22Rv1 (cell line): ENCODE measurements around the gene INTS11.
A peak's percentile ranks its signal among the peaks of the same experiment; 100 is the strongest.

Source experiments
- H3K27ac ChIP-seq: fragments of 450-650 bp; 2 replicates; pipeline ENCODE4 v1.5.1; 2017
- ZFX ChIP-seq: fragments of 450-650 bp; IDR thresholded peaks from 2 replicates; pipeline ENCODE4 v1.6.1; 2017; ENCODE audit warnings: antibody characterized with exemption, borderline replicate concordance
- TF ChIP-seq, protein P1 (sequence below): fragments of 450-650 bp; IDR thresholded peaks from 2 replicates; pipeline ENCODE4 v1.5.1; 2017; ENCODE audit warnings: mild to moderate bottlenecking

INTS11 gene

DNA sequence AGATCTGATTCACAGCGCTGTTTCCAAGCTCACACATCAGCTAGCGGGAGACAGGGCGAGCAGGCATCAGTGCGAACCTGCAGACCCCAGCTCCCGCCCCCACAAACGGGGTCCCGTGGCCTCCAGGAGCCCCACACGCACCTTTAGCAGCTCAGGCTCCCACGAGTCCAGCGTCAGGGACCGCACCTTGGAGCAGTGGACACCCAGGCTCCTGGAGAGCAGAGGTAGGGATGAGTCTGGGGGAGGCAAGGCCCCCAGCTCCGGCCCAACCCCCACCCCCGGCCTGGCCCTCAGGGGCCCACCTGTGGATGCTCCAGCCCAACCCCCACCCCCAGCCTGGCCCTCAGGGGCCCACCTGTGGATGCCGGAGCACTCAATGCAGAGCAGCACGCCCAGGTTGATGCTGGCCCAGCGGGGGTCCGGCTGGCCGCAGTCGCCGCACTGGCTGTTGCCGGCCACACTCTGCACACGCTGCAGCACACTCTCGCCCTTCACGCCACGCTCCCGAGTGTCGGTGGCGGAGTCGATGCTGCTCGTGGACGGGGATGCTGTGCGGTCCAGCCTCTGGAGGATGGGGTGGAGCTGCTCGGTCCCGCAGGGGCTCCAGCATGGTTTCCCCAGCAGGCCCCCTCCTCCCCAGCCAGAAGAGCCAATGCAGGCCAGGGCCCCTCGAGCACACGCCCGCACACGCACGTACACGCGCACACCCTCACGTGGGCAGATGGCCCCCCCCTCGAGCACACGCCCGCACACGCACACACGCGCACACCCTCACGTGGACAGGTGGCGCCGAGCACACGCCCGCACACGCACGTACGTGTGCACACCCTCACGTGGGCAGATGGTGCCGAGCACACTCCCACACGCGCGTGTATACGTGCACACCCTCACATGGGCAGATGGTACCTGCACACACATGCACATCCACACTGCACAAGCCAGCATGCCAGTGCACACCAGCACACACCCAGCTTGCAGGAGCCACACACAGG lies 28.1 kb downstream of the INTS11 start:
- TF ChIP-seq, protein P1, sequence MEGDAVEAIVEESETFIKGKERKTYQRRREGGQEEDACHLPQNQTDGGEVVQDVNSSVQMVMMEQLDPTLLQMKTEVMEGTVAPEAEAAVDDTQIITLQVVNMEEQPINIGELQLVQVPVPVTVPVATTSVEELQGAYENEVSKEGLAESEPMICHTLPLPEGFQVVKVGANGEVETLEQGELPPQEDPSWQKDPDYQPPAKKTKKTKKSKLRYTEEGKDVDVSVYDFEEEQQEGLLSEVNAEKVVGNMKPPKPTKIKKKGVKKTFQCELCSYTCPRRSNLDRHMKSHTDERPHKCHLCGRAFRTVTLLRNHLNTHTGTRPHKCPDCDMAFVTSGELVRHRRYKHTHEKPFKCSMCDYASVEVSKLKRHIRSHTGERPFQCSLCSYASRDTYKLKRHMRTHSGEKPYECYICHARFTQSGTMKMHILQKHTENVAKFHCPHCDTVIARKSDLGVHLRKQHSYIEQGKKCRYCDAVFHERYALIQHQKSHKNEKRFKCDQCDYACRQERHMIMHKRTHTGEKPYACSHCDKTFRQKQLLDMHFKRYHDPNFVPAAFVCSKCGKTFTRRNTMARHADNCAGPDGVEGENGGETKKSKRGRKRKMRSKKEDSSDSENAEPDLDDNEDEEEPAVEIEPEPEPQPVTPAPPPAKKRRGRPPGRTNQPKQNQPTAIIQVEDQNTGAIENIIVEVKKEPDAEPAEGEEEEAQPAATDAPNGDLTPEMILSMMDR: no peak
- no peak for TF ChIP-seq ZFX

DNA sequence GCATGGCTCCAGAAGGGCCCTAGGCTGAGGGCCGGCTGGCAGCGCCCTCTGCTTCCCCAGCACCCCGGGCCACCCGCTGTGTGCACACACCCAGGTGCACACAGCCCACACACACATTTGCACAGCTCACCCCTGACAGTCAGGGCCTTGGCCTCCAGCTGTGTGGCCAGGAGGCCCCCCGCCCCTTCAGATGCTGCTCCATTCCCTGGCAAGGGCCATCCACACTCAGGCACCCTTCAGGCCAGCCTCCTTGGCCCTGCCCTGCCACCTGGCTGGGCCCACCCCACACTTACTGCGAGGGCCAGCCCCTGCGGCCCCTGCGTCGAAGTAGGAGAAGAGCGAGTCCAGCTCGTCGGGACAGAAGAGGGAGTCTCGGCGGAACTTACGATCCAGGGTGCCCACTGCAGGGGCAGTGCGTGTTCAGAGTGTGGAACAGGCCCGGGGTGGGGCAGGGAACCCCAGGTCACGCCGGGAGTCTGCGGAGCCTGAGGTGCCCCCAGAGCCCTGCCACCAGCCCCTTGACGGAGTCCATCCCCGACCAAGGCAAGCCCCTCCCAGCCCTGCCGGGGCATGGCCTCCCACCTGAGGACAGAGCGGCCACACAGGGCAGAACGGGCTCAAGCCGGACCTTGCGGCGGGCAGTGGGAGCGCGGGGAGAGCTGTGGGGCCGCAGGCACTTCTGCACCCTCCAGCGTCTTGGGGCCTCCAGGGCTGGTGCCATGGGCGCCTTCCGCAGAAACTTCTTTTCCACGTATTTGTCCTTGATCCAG lies 29.1 kb downstream of the INTS11 start:
- TF ChIP-seq, protein P1: no peak
- no peak for TF ChIP-seq ZFX
- no peak overlapping the region for H3K27ac ChIP-seq

More for the DNA sequence above, 28.1 kb downstream of the INTS11 start:
- H3K27ac ChIP-seq: no peak overlapping the region

DNA sequence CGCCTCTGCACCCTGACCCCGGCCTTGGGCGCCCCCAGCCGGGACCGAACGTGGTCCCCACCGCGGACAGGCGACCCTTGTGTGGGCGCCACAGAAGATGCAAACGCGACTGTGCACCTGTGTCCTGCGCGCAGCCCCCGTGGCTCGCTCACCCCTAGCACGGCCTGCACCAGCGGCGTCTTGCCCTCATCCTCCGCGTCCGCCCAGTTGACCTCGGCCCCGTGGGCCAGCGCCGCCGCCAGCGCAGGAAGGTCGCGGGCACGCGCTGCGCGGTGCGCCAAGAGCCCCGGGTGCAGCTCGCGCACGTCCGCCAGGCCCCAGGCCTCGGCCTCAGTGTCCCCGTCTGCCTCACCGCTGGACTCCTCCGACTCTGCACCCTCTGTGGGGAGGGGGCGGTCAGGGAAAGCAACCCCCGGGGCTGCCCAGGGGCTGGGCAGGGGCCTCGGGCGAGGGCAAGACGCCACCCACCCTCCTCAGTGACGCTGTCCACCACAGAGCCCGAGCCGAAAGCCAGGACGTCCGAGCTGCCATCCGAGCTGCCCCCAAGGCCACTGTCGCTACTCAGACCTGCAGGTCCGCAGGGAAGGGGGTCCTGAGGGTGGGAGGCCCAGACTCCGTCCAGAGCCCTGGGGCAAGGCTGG lies 30.1 kb downstream of the INTS11 start:
- peak overlapping the region; percentile 68 for H3K27ac ChIP-seq
- TF ChIP-seq, protein P1: no peak
- no peak for TF ChIP-seq ZFX

DNA sequence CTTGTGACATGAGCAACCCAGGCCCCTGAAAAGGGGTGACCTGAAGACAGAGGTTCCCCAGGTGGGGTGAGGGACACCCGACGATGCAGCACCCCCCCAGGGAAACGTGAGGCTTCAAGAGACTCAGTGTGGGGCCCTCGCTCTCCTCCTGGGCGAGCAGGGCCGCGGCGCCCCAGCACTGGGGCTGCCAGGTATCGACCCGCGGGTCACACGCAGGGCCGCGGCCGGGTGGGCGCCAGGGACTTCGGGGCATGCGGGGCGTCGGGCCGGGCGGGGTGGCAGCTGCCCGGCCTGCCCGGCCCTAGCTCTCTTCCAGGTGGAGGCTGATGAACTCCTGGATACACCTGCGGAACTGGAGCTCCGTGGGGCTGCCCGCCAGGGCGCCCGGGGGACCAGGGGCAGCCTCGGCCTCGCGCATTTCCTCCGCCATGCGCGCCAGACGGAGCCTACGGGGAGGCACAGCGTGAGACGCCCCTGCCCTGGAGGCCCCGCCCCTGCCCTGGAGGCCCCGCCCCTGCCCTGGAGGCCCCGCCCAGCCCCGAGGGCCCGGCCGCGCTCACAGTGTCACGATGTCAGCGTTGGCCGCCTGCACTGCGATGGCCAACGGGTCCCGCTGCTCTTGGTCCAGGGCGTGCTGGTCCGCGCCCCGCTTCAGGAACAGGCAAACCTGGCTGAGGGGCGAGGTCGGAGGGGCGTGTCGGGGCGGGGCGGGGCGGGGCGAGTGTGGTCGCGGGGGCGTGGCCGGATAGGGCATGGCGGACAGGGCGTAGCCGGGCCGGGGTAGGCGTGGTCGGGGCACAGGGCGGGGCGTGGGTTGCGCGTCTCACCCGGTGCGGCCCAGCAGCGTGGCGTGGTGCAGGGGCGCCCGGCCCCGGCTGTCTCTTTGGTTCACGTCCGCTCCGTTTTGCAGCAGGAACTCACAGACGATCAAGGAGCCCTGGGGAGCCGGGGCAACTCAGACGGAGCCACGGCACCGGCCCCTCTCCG lies 30.9 kb downstream of the INTS11 start:
- TF ChIP-seq, protein P1: no peak
- TF ChIP-seq ZFX: no peak
- peak overlapping the region; percentile 68 for H3K27ac ChIP-seq

DNA sequence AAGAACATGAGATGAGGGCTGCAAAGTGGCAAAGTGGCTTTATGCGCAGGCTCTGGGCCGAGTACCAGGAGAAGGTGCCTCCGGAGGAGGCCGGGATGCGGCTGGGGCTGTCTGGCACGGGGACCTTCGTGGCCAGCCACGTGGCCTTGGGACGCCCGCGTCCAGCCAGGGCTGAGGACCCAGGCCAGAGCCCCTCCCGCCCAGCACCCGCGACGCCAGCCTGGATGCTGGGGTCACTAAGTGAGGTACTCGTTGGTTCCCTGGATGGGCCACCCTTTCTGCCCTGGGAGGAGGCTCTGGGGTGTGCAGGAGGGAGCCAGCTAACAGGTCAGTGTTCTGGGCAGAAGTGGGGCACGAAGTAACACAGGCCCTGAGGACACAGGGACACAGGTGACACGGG lies 31.6 kb downstream of the INTS11 start:
- peak overlapping the region; percentile 68 for H3K27ac ChIP-seq
- TF ChIP-seq, protein P1: no peak
- TF ChIP-seq ZFX: no peak

DNA sequence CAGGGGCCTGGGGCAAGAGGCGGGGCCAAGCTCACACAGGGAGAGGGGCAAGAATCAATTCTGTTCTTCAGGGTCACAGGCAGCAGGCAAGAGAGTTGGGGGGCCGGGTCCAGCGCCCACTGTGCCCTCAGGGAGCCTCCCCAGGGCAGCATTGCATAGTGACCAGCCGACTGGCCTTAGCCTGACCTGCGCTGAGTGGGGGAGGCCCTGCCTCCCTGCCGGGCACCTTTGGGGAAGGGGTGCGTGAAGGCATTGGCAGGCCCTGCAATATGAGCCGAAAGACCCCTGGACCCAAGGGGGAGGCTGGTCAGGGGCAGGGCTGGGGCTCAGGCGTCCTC lies 32.0 kb downstream of the INTS11 start:
- H3K27ac ChIP-seq: peak overlapping the region; percentile 68; the same call in 1 of the 2 replicates

More for the DNA sequence above, 32.0 kb downstream of the INTS11 start:
- TF ChIP-seq, protein P1: no peak
- no peak for TF ChIP-seq ZFX
